Transverse colon (tissue), 4 donors: Measurements from ENCODE around the gene SETD3. TPM values are rescaled to one million over a fixed set of nuclear protein-coding genes. Genes with fewer than 3 reads are reported as not detected.

Source experiments
- DNase-seq: peaks from one replicate; pipeline ENCODE4 v3.0.0-alpha.2; 2019
- H3K27ac ChIP-seq, 4 donors: fragments of 200-600 bp; sonication (generic); 2 replicates each; pipeline ENCODE4 v1.5.1; 2016 to 2018; ENCODE audit warnings: inconsistent platforms in 4 of 4
- H3K27me3 ChIP-seq: fragments of 200-600 bp; sonication (generic); 2 replicates; pipeline ENCODE4 v1.5.1; 2017; ENCODE audit warnings: inconsistent platforms
- H3K36me3 ChIP-seq, 4 donors: fragments of 200-600 bp; sonication (generic); 2 replicates each; pipeline ENCODE4 v1.5.1; 2017 to 2019; ENCODE audit warnings: inconsistent platforms in 4 of 4
- H3K4me1 ChIP-seq, 4 donors: fragments of 200-600 bp; sonication (generic); 2 replicates each; pipeline ENCODE4 v1.5.1; 2017 to 2020; ENCODE audit warnings: inconsistent platforms in 4 of 4
- H3K4me3 ChIP-seq, 4 donors: fragments of 200-600 bp; sonication (generic); 1 replicate in 1 of 4; 2 replicates in 3 of 4; pipeline versions ENCODE4 v1.5.1 to v1.6.1; 2017 to 2019; ENCODE audit warnings: inconsistent platforms in 4 of 4
- H3K9me3 ChIP-seq, 2 donors: fragments of 200-600 bp; sonication (generic); 2 replicates each; pipeline ENCODE4 v1.5.1; 2017 to 2019; ENCODE audit warnings: inconsistent platforms in 2 of 2
- EP300 ChIP-seq: sonication (generic); formaldehyde crosslinking; IDR thresholded peaks from one replicate; pipeline ENCODE4 v1.6.1; 2017; ENCODE audit warnings: antibody characterized with exemption, low read depth
- POLR2A ChIP-seq: fragments of 450-650 bp; IDR thresholded peaks from one replicate; pipeline ENCODE4 v1.6.1; 2016; ENCODE audit warnings: antibody characterized with exemption, mild to moderate bottlenecking, moderate library complexity
- POLR2AphosphoS5 ChIP-seq, 3 donors: sonication (generic); formaldehyde crosslinking; IDR thresholded peaks; one replicate each; pipeline ENCODE4 v1.6.1; 2016; ENCODE audit warnings: antibody characterized with exemption in 3 of 3
- WGBS, 2 donors: methylation state at CpG; one replicate each; pipeline ENCODE4 v1.1.5; 2018; ENCODE audit warnings: low coverage in 1 of 2; 5-methylcytosine and 5-hydroxymethylcytosine counted together
- in situ Hi-C, 4 donors: fragments of 200-750 bp; cut with MboI; loops; one replicate each; pipeline versions ENCODE4 v1.15.0 to v1.15.1; 2017; ENCODE audit warnings: low sequenced_read_pairs in 3 of 4, low pct_ligation_motif_present in 1 of 4, low pct_unique_long_range_greater_than_20kb in 1 of 4
- intact Hi-C: fragments of 100-400 bp; cut with DNase I; formaldehyde crosslinking; loops from one replicate; pipeline ENCODE4 v1.15.1; 2023; ENCODE audit warnings: low total_unique reads
- total RNA-seq, 4 donors: library from RNA; depleted of rRNA; stranded (reverse); fragments of >200 nt; gene quantifications; one replicate each; pipeline ENCODE4 v1.1.0, GENCODE V29; 2016
- TF ChIP-seq, protein P1 (sequence below), 5 experiments: fragments of 200-600 bp in 3 of 5; fragments of 450-650 bp in 2 of 5; sonication (generic) in 3 of 5; IDR thresholded peaks; 1 replicate in 2 of 5; 2 replicates in 3 of 5; pipeline ENCODE4 v1.5.1; 2016 to 2017; ENCODE audit warnings: antibody characterized with exemption in 5 of 5, inconsistent platforms in 3 of 5, mild to moderate bottlenecking in 2 of 5, moderate library complexity in 1 of 5

The SETD3 gene
- total RNA-seq, 4 donors from 2014 or later = 50.1 to 224 (median 68.8) TPM

DNA sequence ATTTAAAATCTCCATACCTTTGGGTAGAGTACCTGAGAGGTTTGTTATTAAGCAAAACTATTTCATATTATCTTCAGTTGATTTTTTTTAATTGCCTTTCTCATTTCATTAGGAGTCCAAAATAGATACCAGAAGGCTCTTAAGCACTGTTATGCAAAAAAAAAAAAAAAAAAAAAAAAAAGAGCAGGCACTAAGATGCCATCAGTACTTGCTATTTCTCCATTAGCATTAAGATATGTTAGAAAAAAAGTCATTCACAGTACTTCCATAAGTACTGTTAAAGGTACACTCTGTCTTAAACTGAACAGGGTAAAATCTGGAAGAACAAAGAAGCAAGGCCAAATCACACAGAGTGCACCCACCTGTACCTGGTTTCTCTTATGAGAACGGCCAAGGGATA lies 57.2 kb downstream of the SETD3 start:
- DNase-seq = no peak
- Histone ChIP-seq H3K36me3 (peaks cover 0 to 4% (median under 1%) of the 10 kb centered on the region in 4 donors), H3K4me1 (peaks cover 0 to 50% (median 16%) of the 10 kb centered on the region in 4 donors), H3K4me3 (no peak overlapping the region), H3K9me3 (no peaks in the 10 kb centered on the region), H3K27ac (peak overlapping the region; percentile 69 to 83 (median 80)), H3K27me3 (no peaks in the 10 kb centered on the region)
- intact Hi-C loops (no loop called here), in situ Hi-C loops (no loop called here)
- WGBS, 2 donors = 91 to 93% methylated on average over 1 of the region's 1 CpG
- TF ChIP-seq EP300 = no peak
- TF ChIP-seq, protein P1, sequence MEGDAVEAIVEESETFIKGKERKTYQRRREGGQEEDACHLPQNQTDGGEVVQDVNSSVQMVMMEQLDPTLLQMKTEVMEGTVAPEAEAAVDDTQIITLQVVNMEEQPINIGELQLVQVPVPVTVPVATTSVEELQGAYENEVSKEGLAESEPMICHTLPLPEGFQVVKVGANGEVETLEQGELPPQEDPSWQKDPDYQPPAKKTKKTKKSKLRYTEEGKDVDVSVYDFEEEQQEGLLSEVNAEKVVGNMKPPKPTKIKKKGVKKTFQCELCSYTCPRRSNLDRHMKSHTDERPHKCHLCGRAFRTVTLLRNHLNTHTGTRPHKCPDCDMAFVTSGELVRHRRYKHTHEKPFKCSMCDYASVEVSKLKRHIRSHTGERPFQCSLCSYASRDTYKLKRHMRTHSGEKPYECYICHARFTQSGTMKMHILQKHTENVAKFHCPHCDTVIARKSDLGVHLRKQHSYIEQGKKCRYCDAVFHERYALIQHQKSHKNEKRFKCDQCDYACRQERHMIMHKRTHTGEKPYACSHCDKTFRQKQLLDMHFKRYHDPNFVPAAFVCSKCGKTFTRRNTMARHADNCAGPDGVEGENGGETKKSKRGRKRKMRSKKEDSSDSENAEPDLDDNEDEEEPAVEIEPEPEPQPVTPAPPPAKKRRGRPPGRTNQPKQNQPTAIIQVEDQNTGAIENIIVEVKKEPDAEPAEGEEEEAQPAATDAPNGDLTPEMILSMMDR (IDR thresholded peaks at IDR 0.05) = no peak
- no peak for TF ChIP-seq POLR2AphosphoS5 (IDR thresholded peaks at IDR 0.05)
- TF ChIP-seq POLR2A = no peak

DNA sequence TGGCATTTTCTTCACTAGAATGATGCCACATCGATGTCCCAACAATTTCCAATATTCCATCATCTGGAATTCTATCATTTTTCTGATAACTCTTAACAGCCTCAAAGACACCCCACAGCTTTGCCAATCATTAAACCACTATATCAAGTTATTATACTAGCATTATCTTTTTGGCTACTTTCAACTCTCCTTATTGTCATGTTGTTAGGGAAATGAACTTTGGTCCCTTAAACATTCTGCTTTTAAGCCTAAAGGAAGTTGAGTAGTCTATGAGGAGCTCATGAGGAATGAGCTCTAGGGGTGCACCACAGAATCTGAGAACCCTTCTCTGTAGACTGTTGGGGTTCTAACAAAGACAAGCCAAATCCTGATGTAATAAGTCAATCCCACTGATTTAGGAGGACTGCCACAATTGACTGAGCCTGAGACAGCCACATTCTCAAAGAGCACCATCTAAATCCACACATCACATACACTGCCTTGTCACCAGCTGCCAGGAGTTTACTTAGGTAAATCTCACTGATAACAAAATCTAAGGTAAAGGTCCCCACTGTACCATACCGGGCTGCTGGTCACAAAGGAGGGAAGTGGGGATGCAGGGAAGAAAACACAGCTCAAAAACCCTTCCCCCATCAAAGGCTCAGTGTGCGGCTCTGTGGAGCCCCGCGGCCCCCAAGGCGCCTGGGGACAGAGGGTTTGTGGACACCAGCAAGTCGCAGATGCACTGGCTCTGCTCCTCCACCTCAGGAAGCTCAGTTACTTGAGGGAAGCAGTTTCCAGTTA lies 58.2 kb downstream of the SETD3 start:
- intact Hi-C loops (no loop called here), in situ Hi-C loops (no loop called here)
- Histone ChIP-seq H3K4me3 (no peak overlapping the region), H3K27ac (peak overlapping the region; percentile 69 to 83 (median 80)), H3K27me3 (no peaks in the 10 kb centered on the region), H3K4me1 (peaks cover 0 to 56% (median 16%) of the 10 kb centered on the region in 4 donors), H3K9me3 (no peaks in the 10 kb centered on the region), H3K36me3 (no peaks in the 10 kb centered on the region)
- peak; percentile 43 for DNase-seq
- TF ChIP-seq POLR2A (no peak), POLR2AphosphoS5 (IDR thresholded peaks at IDR 0.05) (peak in 1 of 3 donors; percentile 46)
- TF ChIP-seq, protein P1 (IDR thresholded peaks at IDR 0.05) = no peak
- WGBS, 2 donors = 43 to 67% methylated on average over 1 to 7 of the region's 7 CpGs

DNA sequence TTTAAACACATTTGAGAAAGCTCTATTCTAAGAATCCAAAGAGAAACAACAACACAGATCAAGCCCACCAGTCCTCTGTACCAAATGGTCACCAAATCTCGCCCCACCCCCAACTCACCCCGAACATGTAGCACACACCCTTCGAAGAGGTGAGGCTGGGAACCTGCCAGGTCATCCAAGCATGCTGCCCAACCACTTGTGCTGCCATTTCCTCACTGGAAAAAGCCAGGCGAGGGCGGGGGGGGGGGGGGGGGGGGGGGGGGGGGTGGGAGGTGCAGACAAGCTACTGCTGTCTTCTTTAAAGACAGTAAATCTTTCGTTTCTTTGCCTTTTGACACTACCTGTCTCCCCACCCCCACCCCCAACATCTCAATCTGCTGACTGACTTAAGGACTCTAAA lies 59.9 kb downstream of the SETD3 start:
- Histone ChIP-seq H3K4me3 (no peak overlapping the region), H3K27ac (peak overlapping the region in 2 of 4 donors; percentile 69 to 80), H3K4me1 (peaks cover 0 to 56% (median 16%) of the 10 kb centered on the region in 4 donors), H3K36me3 (no peaks in the 10 kb centered on the region), H3K27me3 (no peaks in the 10 kb centered on the region), H3K9me3 (no peaks in the 10 kb centered on the region)
- in situ Hi-C loops = no loop called here
- peak; percentile 55 for DNase-seq
- TF ChIP-seq POLR2A = no peak
- TF ChIP-seq POLR2AphosphoS5 (IDR thresholded peaks at IDR 0.05) = no peak
- TF ChIP-seq, protein P1 (IDR thresholded peaks at IDR 0.05) = no peak
- TF ChIP-seq EP300 = no peak
- intact Hi-C loops = loop anchor here (1.0 kb wide), 1 partner anchor 21 kb away; no protein-coding TSS in a partner anchor
- 51% methylated on average over 2 to 6 of the region's 6 CpGs for WGBS, 2 donors

DNA sequence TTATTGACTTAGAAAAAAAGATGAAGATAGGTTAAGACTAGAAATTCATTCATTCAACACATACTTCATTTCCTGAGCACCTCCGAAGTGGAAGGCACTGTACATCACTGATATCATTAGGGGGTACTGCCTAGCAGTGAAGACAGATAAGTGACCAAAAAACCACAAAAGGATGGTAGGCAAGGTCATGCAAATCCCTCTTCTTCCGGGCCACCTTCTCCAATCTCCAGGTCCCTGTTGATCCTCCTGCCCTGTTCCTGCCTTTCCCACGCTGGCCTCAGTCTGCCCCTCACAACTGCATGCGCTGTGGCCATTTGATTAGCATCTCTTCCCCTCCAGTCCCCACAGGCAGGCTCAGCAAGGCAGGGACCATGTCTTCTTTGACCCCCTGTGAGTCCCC lies 60.8 kb downstream of the SETD3 start:
- Histone ChIP-seq H3K27ac (peak overlapping the region in 2 of 4 donors; percentile 34 to 69), H3K4me3 (no peak overlapping the region), H3K4me1 (peaks cover 0 to 51% (median 16%) of the 10 kb centered on the region in 4 donors), H3K27me3 (no peaks in the 10 kb centered on the region), H3K36me3 (no peaks in the 10 kb centered on the region), H3K9me3 (no peaks in the 10 kb centered on the region)
- DNase-seq = no peak
- intact Hi-C loops (no loop called here), in situ Hi-C loops (no loop called here)
- no peak for TF ChIP-seq POLR2A
- TF ChIP-seq, protein P1 (IDR thresholded peaks at IDR 0.05) = no peak
- TF ChIP-seq EP300 = no peak
- TF ChIP-seq POLR2AphosphoS5 (IDR thresholded peaks at IDR 0.05) = no peak
- WGBS, 2 donors = 94 to 100% methylated on average over 3 to 4 of the region's 4 CpGs
